ENCODE data around the gene PLCL2. TPM values are rescaled to one million over a fixed set of nuclear protein-coding genes. Genes with fewer than 3 reads are reported as not detected.

The PLCL2 gene
- total RNA-seq, 3 donors from 2014 or later (not counting 1 experiment from before 2014, with no cell fraction given), result 71.5 to 94.9 (median 84.7) TPM

DNA sequence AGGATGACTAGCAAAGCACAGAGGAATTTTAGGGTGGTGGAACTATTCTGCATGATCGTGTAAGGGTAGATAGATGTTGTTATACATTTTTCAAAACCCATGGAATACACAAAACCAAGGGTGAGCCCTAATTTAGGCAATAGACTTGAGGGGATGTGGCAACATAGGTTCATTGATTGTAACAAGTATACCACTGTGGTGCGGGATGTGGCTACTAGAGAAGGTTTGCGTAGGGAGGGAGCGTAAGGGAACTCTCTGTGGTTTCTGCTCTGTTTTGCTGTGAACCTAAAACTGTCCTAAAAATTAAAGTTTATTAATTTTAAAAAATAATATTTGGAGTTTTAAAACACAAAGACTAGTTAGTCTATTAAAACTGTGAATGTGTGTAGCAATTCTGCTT, 202.8 kb downstream of the PLCL2 start:
- H3K27me3 ChIP-seq (ENCODE audit: control insufficient read depth, insufficient read depth, low read length), result no peaks in the 10 kb centered on the region
- ATAC-seq, result peak; percentile 60 to 71 (median 68)
- intact Hi-C loops (cut with micrococcal nuclease), result loop anchor here (5.0 to 10.0 kb wide), 3 partner anchors 185 to 783 kb away; no protein-coding TSS in a partner anchor
- WGBS (ENCODE audit: insufficient coverage), result 40% methylated on average over 3 of the region's 4 CpGs
- H3K4me1 Mint-ChIP-seq, result peaks cover 69 to 75% of the 10 kb centered on the region in 2 donors
- H3K4me3 Mint-ChIP-seq, result peak overlapping the region; percentile 66
- no peak overlapping the region for H3K27ac ChIP-seq (ENCODE audit: low read length)
- H3K36me3 ChIP-seq (ENCODE audit: control insufficient read depth, insufficient read depth, low read length), result peaks cover 40% of the 10 kb centered on the region
- no peaks in the 10 kb centered on the region for H3K9me3 ChIP-seq (ENCODE audit: control insufficient read depth, insufficient read depth, low read length)
- peaks cover 25% of the 10 kb centered on the region for H3K4me1 ChIP-seq (ENCODE audit: control insufficient read depth, insufficient read depth, low read length)
- peaks cover 51% of the 10 kb centered on the region for H3K36me3 Mint-ChIP-seq
- peak overlapping the region; percentile 65 to 80 for H3K27ac Mint-ChIP-seq
- H3K9me3 Mint-ChIP-seq, result no peaks in the 10 kb centered on the region
- no peak overlapping the region for H3K4me3 ChIP-seq (ENCODE audit: low read length)
- H3K27me3 Mint-ChIP-seq (ENCODE audit: low read depth in 2 of 2), result no peaks in the 10 kb centered on the region
- no peak for TF ChIP-seq CTCF (IDR thresholded peaks at IDR 0.05)
- DNase-seq, result peak; percentile 35 to 45

- Mint-ChIP-seq H3K4me3 (peak overlapping the region; percentile 87), H3K4me1 (peaks cover 65 to 70% of the 10 kb centered on the region in 2 donors), H3K36me3 (peaks cover 51% of the 10 kb centered on the region), H3K27me3 (ENCODE audit: low read depth in 2 of 2) (no peaks in the 10 kb centered on the region), H3K27ac (peak overlapping the region; percentile 65 to 80), H3K9me3 (no peaks in the 10 kb centered on the region)
- Histone ChIP-seq H3K9me3 (ENCODE audit: control insufficient read depth, insufficient read depth, low read length) (no peaks in the 10 kb centered on the region), H3K27ac (ENCODE audit: low read length) (no peak overlapping the region), H3K36me3 (ENCODE audit: control insufficient read depth, insufficient read depth, low read length) (peaks cover 40% of the 10 kb centered on the region), H3K27me3 (ENCODE audit: control insufficient read depth, insufficient read depth, low read length) (no peaks in the 10 kb centered on the region), H3K4me3 (ENCODE audit: low read length) (no peak overlapping the region), H3K4me1 (ENCODE audit: control insufficient read depth, insufficient read depth, low read length) (peaks cover 25% of the 10 kb centered on the region)
- DNase-seq (no peak), ATAC-seq (peak in 1 of 3 donors; percentile 2)
- 63% methylated on average over 3 of the region's 3 CpGs for WGBS (ENCODE audit: insufficient coverage)
- TF ChIP-seq CTCF (IDR thresholded peaks at IDR 0.05), result no peak
- intact Hi-C loops (cut with micrococcal nuclease), result loop anchor here (2.0 to 10.0 kb wide), 4 partner anchors 63 to 783 kb away; no protein-coding TSS in a partner anchor
Measured at GRCh38 chr3:17088017-17088416, 203.3 kb downstream of the PLCL2 start.

GRCh38 chr3:17088602-17089313, 204.0 kb downstream of the PLCL2 start:
- peak overlapping the region; percentile 4 for H3K27ac ChIP-seq (ENCODE audit: low read length)
- H3K36me3 ChIP-seq (ENCODE audit: control insufficient read depth, insufficient read depth, low read length), result peaks cover 33% of the 10 kb centered on the region
- intact Hi-C loops (cut with micrococcal nuclease), result loop anchor here (2.0 to 10.0 kb wide), 4 partner anchors 62 to 784 kb away; no protein-coding TSS in a partner anchor
- peaks cover 58 to 62% of the 10 kb centered on the region in 2 donors for H3K4me1 Mint-ChIP-seq
- H3K4me3 ChIP-seq (ENCODE audit: low read length), result no peak overlapping the region
- H3K27ac Mint-ChIP-seq, result peak overlapping the region; percentile 65 to 80
- no peak for TF ChIP-seq CTCF (IDR thresholded peaks at IDR 0.05)
- DNase-seq, result peak; percentile 57 to 72
- H3K27me3 Mint-ChIP-seq (ENCODE audit: low read depth in 2 of 2), result no peaks in the 10 kb centered on the region
- H3K4me1 ChIP-seq (ENCODE audit: control insufficient read depth, insufficient read depth, low read length), result peaks cover 25% of the 10 kb centered on the region
- peak overlapping the region; percentile 87 for H3K4me3 Mint-ChIP-seq
- H3K9me3 Mint-ChIP-seq, result no peaks in the 10 kb centered on the region
- no peaks in the 10 kb centered on the region for H3K27me3 ChIP-seq (ENCODE audit: control insufficient read depth, insufficient read depth, low read length)
- ATAC-seq, result peak; percentile 75 to 89 (median 77)
- WGBS (ENCODE audit: insufficient coverage), result 44% methylated on average over 6 of the region's 6 CpGs
- no peaks in the 10 kb centered on the region for H3K9me3 ChIP-seq (ENCODE audit: control insufficient read depth, insufficient read depth, low read length)
- peaks cover 45% of the 10 kb centered on the region for H3K36me3 Mint-ChIP-seq
